SK-N-SH treated with all-trans-retinoic acid at 6 μM for 48 hours (cell line): ENCODE measurements around the gene AKAP1.

Experiments used
- ARNTL ChIP-seq: fragments of 450-650 bp; formaldehyde crosslinking; IDR thresholded peaks from 2 replicates; pipeline ENCODE4 v1.5.0; 2020; ENCODE audit warnings: low read depth, mild to moderate bottlenecking, moderate library complexity, borderline replicate concordance
- CREB5 ChIP-seq: fragments of 250-450 bp; sonication (Bioruptor Pico); IDR thresholded peaks from 2 replicates; pipeline ENCODE4 v1.5.1; 2020; ENCODE audit warnings: low read depth, mild to moderate bottlenecking, moderate library complexity
- CSDC2 ChIP-seq: fragments of 250-450 bp; sonication (Bioruptor Pico); IDR thresholded peaks from 2 replicates; pipeline ENCODE4 v1.5.0; 2020; ENCODE audit warnings: mild to moderate bottlenecking, moderate library complexity
- CSRNP3 ChIP-seq: fragments of 250-450 bp; sonication (Bioruptor Pico); IDR thresholded peaks from 2 replicates; pipeline ENCODE4 v1.5.1; 2021; ENCODE audit warnings: mild to moderate bottlenecking, moderate library complexity
- ESRRG ChIP-seq: fragments of 250-450 bp; sonication (Bioruptor Pico); IDR thresholded peaks from 2 replicates; pipeline ENCODE4 v1.6.1; 2021; ENCODE audit warnings: mild to moderate bottlenecking
- PATZ1 ChIP-seq: fragments of 250-450 bp; sonication (Bioruptor Pico); IDR thresholded peaks from 2 replicates; pipeline ENCODE4 v1.8.0; 2020; ENCODE audit warnings: mild to moderate bottlenecking, moderate library complexity, borderline replicate concordance
- POU6F1 ChIP-seq: fragments of 250-450 bp; sonication (Bioruptor Pico); IDR thresholded peaks from 2 replicates; pipeline ENCODE4 v1.8.0; 2021; ENCODE audit warnings: low read depth, mild to moderate bottlenecking, moderate library complexity, borderline replicate concordance
- PPARA ChIP-seq: fragments of 250-450 bp; sonication (Bioruptor Pico); IDR thresholded peaks from 2 replicates; pipeline ENCODE4 v1.5.0; 2020; ENCODE audit warnings: mild to moderate bottlenecking, borderline replicate concordance
- RARB ChIP-seq: fragments of 250-450 bp; sonication (Bioruptor Pico); IDR thresholded peaks from 2 replicates; pipeline ENCODE4 v1.8.0; 2021; ENCODE audit warnings: mild to moderate bottlenecking, moderate library complexity
- ZFP3 ChIP-seq: fragments of 250-450 bp; sonication (Bioruptor Pico); IDR thresholded peaks from 2 replicates; pipeline ENCODE4 v1.5.0; 2020; ENCODE audit warnings: mild to moderate bottlenecking, moderate library complexity
- ZNF565 ChIP-seq: fragments of 450-650 bp; formaldehyde crosslinking; conservative IDR thresholded peaks from 2 replicates; pipeline ENCODE4 v1.5.0; 2020; ENCODE audit warnings: low read depth, mild to moderate bottlenecking, moderate library complexity
- ZNF70 ChIP-seq: fragments of 450-650 bp; formaldehyde crosslinking; IDR thresholded peaks from 2 replicates; pipeline ENCODE4 v1.5.0; 2020; ENCODE audit warnings: mild to moderate bottlenecking, moderate library complexity

GRCh38 chr17:57040571-57040970, 44.5 kb upstream of the AKAP1 start:
- TF ChIP-seq CREB5: no peak
- no peak for TF ChIP-seq RARB (CRISPR knock-in tag)
- TF ChIP-seq CSRNP3 (CRISPR knock-in tag): no peak
- TF ChIP-seq PPARA: no peak
- no peak for TF ChIP-seq PATZ1 (CRISPR knock-in tag)
- no peak for TF ChIP-seq ARNTL
- TF ChIP-seq CSDC2: no peak
- TF ChIP-seq ZFP3: no peak
- no peak for TF ChIP-seq ZNF70 (CRISPR knock-in tag)
- no peak for TF ChIP-seq ZNF565 (CRISPR knock-in tag)
- no peak for TF ChIP-seq POU6F1
- TF ChIP-seq ESRRG (CRISPR knock-in tag): no peak
